Epithelial cell of esophagus (primary cell): ENCODE measurements around the gene PDPK1.
"Not testable (repeated sequence)": the region's sequence is repeated elsewhere in the genome, so short reads cannot be mapped to it uniquely, and the experiment has no call there.

Experiments
- DNase-seq: peaks from one replicate; pipeline ENCODE4 v3.0.0; 2010; ENCODE audit warnings: low read depth
- H3K4me3 ChIP-seq: 2 replicates; pipeline ENCODE4 v1.5.1; 2011; ENCODE audit warnings: mild to moderate bottlenecking, low read length, control low read depth
- CTCF ChIP-seq: IDR thresholded peaks from 2 replicates; pipeline ENCODE4 v1.5.1; 2011; ENCODE audit warnings: low read depth, mild to moderate bottlenecking, low read length, control low read depth, inconsistent platforms; ENCODE audit not compliant: insufficient read depth; ENCODE audit errors: missing control alignments

Gene PDPK1

GRCh38 chr16:2592786-2593185 lies 55.0 kb downstream of the PDPK1 start:
- no peak for DNase-seq
- no peak for TF ChIP-seq CTCF
- H3K4me3 ChIP-seq: no peak overlapping the region

GRCh38 chr16:2595393-2596205 lies 57.8 kb downstream of the PDPK1 start:
- no peak overlapping the region for H3K4me3 ChIP-seq
- TF ChIP-seq CTCF: no peak
- no peak for DNase-seq

GRCh38 chr16:2596747-2597559 lies 59.1 kb downstream of the PDPK1 start:
- no peak for DNase-seq
- no peak for TF ChIP-seq CTCF
- no peak overlapping the region for H3K4me3 ChIP-seq

GRCh38 chr16:2597560-2597902 lies 59.7 kb downstream of the PDPK1 start:
- no peak for TF ChIP-seq CTCF
- DNase-seq: no peak
- no peak overlapping the region for H3K4me3 ChIP-seq

GRCh38 chr16:2598133-2598641 lies 60.4 kb downstream of the PDPK1 start:
- no peak for TF ChIP-seq CTCF
- no peak for DNase-seq
- H3K4me3 ChIP-seq: no peak overlapping the region

- no peak overlapping the region for H3K4me3 ChIP-seq
- DNase-seq: no peak
- no peak for TF ChIP-seq CTCF
Measured at GRCh38 chr16:2598723-2599122, 60.9 kb downstream of the PDPK1 start.

GRCh38 chr16:2599165-2599564 lies 61.3 kb downstream of the PDPK1 start:
- not testable (repeated sequence) for DNase-seq, H3K4me3 ChIP-seq

- H3K4me3 ChIP-seq, DNase-seq: not testable (repeated sequence)
Measured at GRCh38 chr16:2599785-2600184, 62.0 kb downstream of the PDPK1 start.

GRCh38 chr16:2601301-2602025 lies 63.6 kb downstream of the PDPK1 start:
- not testable (repeated sequence) for DNase-seq, H3K4me3 ChIP-seq

- not testable (repeated sequence) for DNase-seq, H3K4me3 ChIP-seq
Measured at GRCh38 chr16:2602175-2602574, 64.4 kb downstream of the PDPK1 start.
